Measurements from ENCODE around the gene IMP3.
A peak's percentile ranks its signal among the peaks of the same experiment; 100 is the strongest.
"Not testable (repeated sequence)": the region's sequence is repeated elsewhere in the genome, so short reads cannot be mapped to it uniquely, and the experiment has no call there.

IMP3 gene

GRCh38 chr15:75687486-75688277 lies 47.7 kb upstream of the IMP3 start:
- no peak overlapping the region for H3K18ac ChIP-seq (ENCODE audit: low read length)
- WGBS (ENCODE audit: extremely low coverage, insufficient coverage, insufficient read length) = no CpG with 5 or more reads among the region's 44 CpGs

GRCh38 chr15:75686212-75686642 lies 46.2 kb upstream of the IMP3 start:
- H3K23ac ChIP-seq (ENCODE audit: low read length); H3K27ac ChIP-seq (ENCODE audit: low read depth, low read length); H3K4me2 ChIP-seq (ENCODE audit: low read length); H2BK12ac ChIP-seq (ENCODE audit: low read length); H3K9me3 ChIP-seq (ENCODE audit: insufficient read depth, low read depth, low read length); H3K18ac ChIP-seq (ENCODE audit: low read length); H3K4me1 ChIP-seq (ENCODE audit: control insufficient read depth in 1 of 2, insufficient read depth in 2 of 2, low read length in 2 of 2); H3K79me1 ChIP-seq (ENCODE audit: low read length); H3K9ac ChIP-seq (ENCODE audit: low read length); H3K79me2 ChIP-seq (ENCODE audit: control insufficient read depth, insufficient read depth, low read length, poor library complexity); H3K4ac ChIP-seq (ENCODE audit: low read depth, low read length); H3K14ac ChIP-seq (ENCODE audit: low read length); H2BK120ac ChIP-seq (ENCODE audit: insufficient read depth, low read length, poor library complexity); H2AK5ac ChIP-seq (ENCODE audit: low read length); H4K91ac ChIP-seq (ENCODE audit: low read depth, low read length); H2BK5ac ChIP-seq (ENCODE audit: low read depth, low read length, poor library complexity); H4K8ac ChIP-seq (ENCODE audit: low read depth, low read length); H2AFZ ChIP-seq (ENCODE audit: insufficient read depth, low read length, poor library complexity); H3K4me3 ChIP-seq (ENCODE audit: low read depth, low read length); H3K27me3 ChIP-seq (ENCODE audit: insufficient read depth, low read length); H3K36me3 ChIP-seq (ENCODE audit: control insufficient read depth in 1 of 2, insufficient read depth in 2 of 2, low read length in 2 of 2); H4K12ac ChIP-seq (ENCODE audit: low read depth, low read length): not testable (repeated sequence)
- peak; percentile 59 to 73 for DNase-seq
- WGBS (ENCODE audit: extremely low coverage, insufficient coverage, insufficient read length) = no CpG with 5 or more reads among the region's 14 CpGs

More at GRCh38 chr15:75687486-75688277, 47.7 kb upstream of the IMP3 start:
- Histone ChIP-seq H3K79me2 (ENCODE audit: control insufficient read depth, insufficient read depth, low read length, poor library complexity) (no peaks in the 10 kb centered on the region), H3K23ac (ENCODE audit: low read length) (no peak overlapping the region), H3K36me3 (ENCODE audit: control insufficient read depth in 1 of 2, insufficient read depth in 2 of 2, low read length in 2 of 2) (no peaks in the 10 kb centered on the region), H3K4me3 (ENCODE audit: low read depth, low read length) (no peak overlapping the region), H2BK12ac (ENCODE audit: low read length) (no peak overlapping the region), H3K79me1 (ENCODE audit: low read length) (no peaks in the 10 kb centered on the region), H3K4me2 (ENCODE audit: low read length) (no peak overlapping the region), H2AFZ (ENCODE audit: insufficient read depth, low read length, poor library complexity) (no peak overlapping the region), H4K12ac (ENCODE audit: low read depth, low read length) (no peak overlapping the region), H2BK5ac (ENCODE audit: low read depth, low read length, poor library complexity) (no peak overlapping the region), H3K14ac (ENCODE audit: low read length) (no peak overlapping the region), H3K9me3 (ENCODE audit: insufficient read depth, low read depth, low read length) (peaks cover 5% of the 10 kb centered on the region), H2BK120ac (ENCODE audit: insufficient read depth, low read length, poor library complexity) (no peak overlapping the region), H3K4me1 (ENCODE audit: control insufficient read depth in 1 of 2, insufficient read depth in 2 of 2, low read length in 2 of 2) (no peaks in the 10 kb centered on the region), H3K4ac (ENCODE audit: low read depth, low read length) (no peak overlapping the region), H3K27ac (ENCODE audit: low read depth, low read length) (no peak overlapping the region), H2AK5ac (ENCODE audit: low read length) (no peak overlapping the region), H3K27me3 (ENCODE audit: insufficient read depth, low read length) (no peaks in the 10 kb centered on the region), H4K91ac (ENCODE audit: low read depth, low read length) (no peak overlapping the region), H3K9ac (ENCODE audit: low read length) (no peak overlapping the region), H4K8ac (ENCODE audit: low read depth, low read length) (no peak overlapping the region)
- no peak for DNase-seq

DNA sequence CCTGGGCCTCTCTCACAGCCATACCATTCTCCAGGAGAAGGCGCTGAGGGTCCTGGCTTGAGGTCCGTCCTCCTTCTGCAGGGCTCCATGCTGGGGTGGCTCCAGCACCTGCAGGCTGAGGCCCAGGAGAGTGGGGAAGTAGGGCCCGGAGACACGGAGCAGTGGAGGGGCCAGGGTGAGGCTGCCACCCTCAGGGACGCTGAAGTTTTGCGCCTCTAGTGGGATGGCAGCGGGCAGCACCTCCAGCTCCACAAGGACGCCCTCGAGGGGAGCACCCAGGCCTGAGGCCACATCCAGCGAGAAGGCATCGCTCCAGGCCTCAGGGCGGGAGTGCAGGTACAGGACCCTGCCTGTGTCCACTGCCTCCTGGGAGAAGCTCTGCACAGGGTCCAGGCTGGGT lies 45.2 kb upstream of the IMP3 start:
- Histone ChIP-seq H4K8ac (ENCODE audit: low read depth, low read length) (no peak overlapping the region), H3K27ac (ENCODE audit: low read depth, low read length) (no peak overlapping the region), H2AFZ (ENCODE audit: insufficient read depth, low read length, poor library complexity) (no peak overlapping the region), H4K12ac (ENCODE audit: low read depth, low read length) (no peak overlapping the region), H3K27me3 (ENCODE audit: insufficient read depth, low read length) (no peaks in the 10 kb centered on the region), H3K18ac (ENCODE audit: low read length) (no peak overlapping the region), H3K14ac (ENCODE audit: low read length) (no peak overlapping the region), H3K23ac (ENCODE audit: low read length) (no peak overlapping the region), H3K36me3 (ENCODE audit: control insufficient read depth in 1 of 2, insufficient read depth in 2 of 2, low read length in 2 of 2) (no peaks in the 10 kb centered on the region), H2BK5ac (ENCODE audit: low read depth, low read length, poor library complexity) (no peak overlapping the region), H3K4me1 (ENCODE audit: control insufficient read depth in 1 of 2, insufficient read depth in 2 of 2, low read length in 2 of 2) (no peaks in the 10 kb centered on the region), H2AK5ac (ENCODE audit: low read length) (no peak overlapping the region), H3K79me1 (ENCODE audit: low read length) (no peaks in the 10 kb centered on the region), H3K79me2 (ENCODE audit: control insufficient read depth, insufficient read depth, low read length, poor library complexity) (no peaks in the 10 kb centered on the region), H2BK12ac (ENCODE audit: low read length) (no peak overlapping the region), H3K9ac (ENCODE audit: low read length) (no peak overlapping the region), H3K4ac (ENCODE audit: low read depth, low read length) (no peak overlapping the region), H4K91ac (ENCODE audit: low read depth, low read length) (no peak overlapping the region), H2BK120ac (ENCODE audit: insufficient read depth, low read length, poor library complexity) (no peak overlapping the region), H3K9me3 (ENCODE audit: insufficient read depth, low read depth, low read length) (peaks cover 5% of the 10 kb centered on the region), H3K4me2 (ENCODE audit: low read length) (no peak overlapping the region), H3K4me3 (ENCODE audit: low read depth, low read length) (no peak overlapping the region)
- no peak for DNase-seq
- no CpG with 5 or more reads among the region's 12 CpGs for WGBS (ENCODE audit: extremely low coverage, insufficient coverage, insufficient read length)

GRCh38 chr15:75684648-75685047 lies 44.6 kb upstream of the IMP3 start:
- Histone ChIP-seq H4K8ac (ENCODE audit: low read depth, low read length) (no peak overlapping the region), H3K79me1 (ENCODE audit: low read length) (no peaks in the 10 kb centered on the region), H3K14ac (ENCODE audit: low read length) (no peak overlapping the region), H3K36me3 (ENCODE audit: control insufficient read depth in 1 of 2, insufficient read depth in 2 of 2, low read length in 2 of 2) (no peaks in the 10 kb centered on the region), H2BK12ac (ENCODE audit: low read length) (no peak overlapping the region), H3K9ac (ENCODE audit: low read length) (no peak overlapping the region), H2BK120ac (ENCODE audit: insufficient read depth, low read length, poor library complexity) (no peak overlapping the region), H3K4me3 (ENCODE audit: low read depth, low read length) (no peak overlapping the region), H3K79me2 (ENCODE audit: control insufficient read depth, insufficient read depth, low read length, poor library complexity) (no peaks in the 10 kb centered on the region), H3K23ac (ENCODE audit: low read length) (no peak overlapping the region), H3K27me3 (ENCODE audit: insufficient read depth, low read length) (no peaks in the 10 kb centered on the region), H3K4ac (ENCODE audit: low read depth, low read length) (no peak overlapping the region), H2BK5ac (ENCODE audit: low read depth, low read length, poor library complexity) (no peak overlapping the region), H4K91ac (ENCODE audit: low read depth, low read length) (no peak overlapping the region), H3K9me3 (ENCODE audit: insufficient read depth, low read depth, low read length) (peaks cover 5% of the 10 kb centered on the region), H3K4me1 (ENCODE audit: control insufficient read depth in 1 of 2, insufficient read depth in 2 of 2, low read length in 2 of 2) (no peaks in the 10 kb centered on the region), H2AFZ (ENCODE audit: insufficient read depth, low read length, poor library complexity) (no peak overlapping the region), H3K4me2 (ENCODE audit: low read length) (no peak overlapping the region), H2AK5ac (ENCODE audit: low read length) (no peak overlapping the region), H3K18ac (ENCODE audit: low read length) (no peak overlapping the region), H3K27ac (ENCODE audit: low read depth, low read length) (no peak overlapping the region), H4K12ac (ENCODE audit: low read depth, low read length) (no peak overlapping the region)
- no CpG with 5 or more reads among the region's 10 CpGs for WGBS (ENCODE audit: extremely low coverage, insufficient coverage, insufficient read length)
- DNase-seq = peak in 1 of 2 donors; percentile 16

Measured in trophoblast cell (in vitro differentiated cells and primary cell).